Adrenal gland (tissue), 5 donors: ENCODE data around the gene C10orf90.

Experiments used
- POLR2A ChIP-seq, 2 donors: fragments of 450-650 bp; IDR thresholded peaks; one replicate each; pipeline ENCODE4 v1.6.1; 2017; ENCODE audit warnings: antibody characterized with exemption in 2 of 2, mild to moderate bottlenecking in 2 of 2, moderate library complexity in 1 of 2
- TF ChIP-seq, protein P1 (sequence below), 6 experiments: fragments of 450-650 bp in 4 of 6; fragments of 200-600 bp in 2 of 6; sonication (generic) in 1 of 6; IDR thresholded peaks; 1 replicate in 5 of 6; 2 replicates in 1 of 6; pipeline versions ENCODE4 v1.5.1 to v1.8.0; 2016 to 2021; ENCODE audit warnings: antibody characterized with exemption in 6 of 6, mild to moderate bottlenecking in 2 of 6, moderate library complexity in 1 of 6
- donor health status: DM: no; HTN: no; CAD: no.

DNA sequence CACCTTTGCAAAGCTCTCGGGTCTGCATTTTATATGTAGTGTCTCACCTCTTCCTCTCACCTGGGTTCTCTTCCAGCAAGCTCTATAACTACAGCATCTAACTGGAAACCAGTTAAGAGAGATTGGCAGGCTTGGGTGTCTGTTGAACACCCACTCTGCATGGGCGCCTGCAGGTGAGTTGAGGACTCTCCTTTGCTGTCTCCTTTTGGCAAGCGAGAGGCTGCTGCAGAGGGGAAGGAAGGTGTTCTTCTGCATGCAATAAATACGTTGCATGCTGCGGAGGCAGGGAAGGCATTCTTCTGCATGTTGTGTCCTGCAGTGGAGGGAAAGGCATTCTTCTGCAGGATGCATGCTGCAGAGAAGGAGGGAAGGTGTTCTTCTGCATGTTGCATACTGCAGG lies 200.8 kb downstream of the C10orf90 start:
- no peak for TF ChIP-seq POLR2A (IDR thresholded peaks at IDR 0.05)
- TF ChIP-seq, protein P1, sequence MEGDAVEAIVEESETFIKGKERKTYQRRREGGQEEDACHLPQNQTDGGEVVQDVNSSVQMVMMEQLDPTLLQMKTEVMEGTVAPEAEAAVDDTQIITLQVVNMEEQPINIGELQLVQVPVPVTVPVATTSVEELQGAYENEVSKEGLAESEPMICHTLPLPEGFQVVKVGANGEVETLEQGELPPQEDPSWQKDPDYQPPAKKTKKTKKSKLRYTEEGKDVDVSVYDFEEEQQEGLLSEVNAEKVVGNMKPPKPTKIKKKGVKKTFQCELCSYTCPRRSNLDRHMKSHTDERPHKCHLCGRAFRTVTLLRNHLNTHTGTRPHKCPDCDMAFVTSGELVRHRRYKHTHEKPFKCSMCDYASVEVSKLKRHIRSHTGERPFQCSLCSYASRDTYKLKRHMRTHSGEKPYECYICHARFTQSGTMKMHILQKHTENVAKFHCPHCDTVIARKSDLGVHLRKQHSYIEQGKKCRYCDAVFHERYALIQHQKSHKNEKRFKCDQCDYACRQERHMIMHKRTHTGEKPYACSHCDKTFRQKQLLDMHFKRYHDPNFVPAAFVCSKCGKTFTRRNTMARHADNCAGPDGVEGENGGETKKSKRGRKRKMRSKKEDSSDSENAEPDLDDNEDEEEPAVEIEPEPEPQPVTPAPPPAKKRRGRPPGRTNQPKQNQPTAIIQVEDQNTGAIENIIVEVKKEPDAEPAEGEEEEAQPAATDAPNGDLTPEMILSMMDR (IDR thresholded peaks at IDR 0.05) = no peak
